NCI-H82 treated with DMSO at 0.1 percent for 48 hours (cell line): Measurements from ENCODE around the gene ZSCAN10.
A peak's percentile ranks its signal among the peaks of the same experiment; 100 is the strongest.

ENCODE experiments used
- DNase-seq: peaks from one replicate; lab custom pipeline; 2025; ENCODE audit not compliant: unreplicated experiment; lab: John Stamatoyannopoulos, UW

Gene ZSCAN10

GRCh38 chr16:3112058-3112880 is 13.2 kb upstream of the ZSCAN10 start, which contains the start of gene ZNF205:
Gene ZNF205 (plus strand): TSS chr16:3112586. CDS start chr16:3113431, 845 bp downstream.
- DNase-seq, result no peak

- DNase-seq, result peak; percentile 75
Observed at GRCh38 chr16:3106205-3106928, 7.3 kb upstream of the ZSCAN10 start.

- DNase-seq, result no peak
Observed at GRCh38 chr16:3101841-3102470, 2.9 kb upstream of the ZSCAN10 start.

- DNase-seq, result peak; percentile 60
Observed at GRCh38 chr16:3101018-3101840, 2.1 kb upstream of the ZSCAN10 start.

- DNase-seq, result peak; percentile 84
Observed at GRCh38 chr16:3099732-3100499, 822 bp upstream of the ZSCAN10 start.

GRCh38 chr16:3099395-3099731 is 269 bp upstream of the ZSCAN10 start:
- DNase-seq, result no peak

GRCh38 chr16:3097266-3097665 is 1.8 kb downstream of the ZSCAN10 start:
- no peak for DNase-seq

GRCh38 chr16:3096362-3096761 is 2.7 kb downstream of the ZSCAN10 start:
- DNase-seq, result no peak

GRCh38 chr16:3095869-3096268 is 3.2 kb downstream of the ZSCAN10 start:
- no peak for DNase-seq

GRCh38 chr16:3094289-3095027 is 4.6 kb downstream of the ZSCAN10 start:
- DNase-seq, result no peak

- DNase-seq, result no peak
Observed at GRCh38 chr16:3092501-3092941, 6.6 kb downstream of the ZSCAN10 start.

- DNase-seq, result no peak
Observed at GRCh38 chr16:3091551-3091950, 7.5 kb downstream of the ZSCAN10 start.

- DNase-seq, result no peak
Observed at GRCh38 chr16:3089717-3090592, 9.1 kb downstream of the ZSCAN10 start.

- DNase-seq, result no peak
Observed at GRCh38 chr16:3088925-3089716, 10.0 kb downstream of the ZSCAN10 start.

- no peak for DNase-seq
Observed at GRCh38 chr16:3088450-3088849, 10.6 kb downstream of the ZSCAN10 start.

- no peak for DNase-seq
Observed at GRCh38 chr16:3087243-3088235, 11.6 kb downstream of the ZSCAN10 start.
